Effector memory CD8-positive, alpha-beta T cell (primary cell): ENCODE measurements around the gene GTF2F2.
A peak's percentile ranks its signal among the peaks of the same experiment; 100 is the strongest.

Source experiments
- ATAC-seq: fragments of 150-1000 bp; cut with Tn5 transposase; replicated peaks from 2 replicates; pipeline ENCODE4 v1.10.0; 2021; ENCODE audit warnings: mild to moderate bottlenecking, moderate library complexity
- DNase-seq, 3 experiments: peaks; one replicate each; pipeline ENCODE4 v3.0.0; 2021
- H3K27ac Mint-ChIP-seq, 2 donors: one replicate each; pipeline ENCODE4 v1.8.0; 2022; ENCODE audit warnings: mild to moderate bottlenecking in 2 of 2, mixed read lengths in 2 of 2, moderate library complexity in 2 of 2
- H3K27me3 Mint-ChIP-seq, 2 donors: one replicate each; pipeline ENCODE4 v1.8.0; 2022; ENCODE audit warnings: mixed read lengths in 2 of 2
- H3K36me3 Mint-ChIP-seq: one replicate; pipeline ENCODE4 v1.8.0; 2022; ENCODE audit warnings: mild to moderate bottlenecking, moderate library complexity, mixed read lengths; ENCODE audit not compliant: insufficient read depth
- H3K4me1 Mint-ChIP-seq, 2 donors: one replicate each; pipeline ENCODE4 v1.8.0; 2022; ENCODE audit warnings: low read depth in 2 of 2, mixed read lengths in 2 of 2
- H3K4me3 Mint-ChIP-seq, 2 donors: one replicate each; pipeline ENCODE4 v1.8.0; 2022; ENCODE audit warnings: mild to moderate bottlenecking in 2 of 2, mixed read lengths in 2 of 2, moderate library complexity in 2 of 2
- H3K9me3 Mint-ChIP-seq, 2 donors: one replicate each; pipeline ENCODE4 v1.8.0; 2022; ENCODE audit warnings: mixed read lengths in 2 of 2

The GTF2F2 gene

GRCh38 chr13:45328661-45329111, 208.4 kb downstream of the GTF2F2 start:
- peaks cover 28 to 29% of the 10 kb centered on the region in 2 donors for H3K4me1 Mint-ChIP-seq
- DNase-seq (no peak), ATAC-seq (no peak)
- H3K36me3 Mint-ChIP-seq, result peaks cover 12% of the 10 kb centered on the region
- no peaks in the 10 kb centered on the region for H3K27me3 Mint-ChIP-seq
- H3K27ac Mint-ChIP-seq, result peak overlapping the region; percentile 70 to 71
- no peaks in the 10 kb centered on the region for H3K9me3 Mint-ChIP-seq
- peak overlapping the region in 1 of 2 donors; percentile 44 for H3K4me3 Mint-ChIP-seq

- Mint-ChIP-seq H3K27me3 (no peaks in the 10 kb centered on the region), H3K4me1 (peaks cover 50 to 52% of the 10 kb centered on the region in 2 donors), H3K36me3 (peaks cover 30% of the 10 kb centered on the region), H3K9me3 (no peaks in the 10 kb centered on the region), H3K27ac (peak overlapping the region in 1 of 2 donors; percentile 69), H3K4me3 (peak overlapping the region in 1 of 2 donors; percentile 7)
- no peak for ATAC-seq
- DNase-seq, result no peak
These were observed 210.9 kb downstream of the GTF2F2 start for GRCh38 chr13:45331123-45331619.

- DNase-seq (no peak), ATAC-seq (no peak)
- H3K27me3 Mint-ChIP-seq, result no peaks in the 10 kb centered on the region
- peak overlapping the region in 1 of 2 donors; percentile 69 for H3K27ac Mint-ChIP-seq
- H3K9me3 Mint-ChIP-seq, result no peaks in the 10 kb centered on the region
- no peak overlapping the region for H3K4me3 Mint-ChIP-seq
- peaks cover 55 to 57% of the 10 kb centered on the region in 2 donors for H3K4me1 Mint-ChIP-seq
- H3K36me3 Mint-ChIP-seq, result peaks cover 35% of the 10 kb centered on the region
These were observed 211.4 kb downstream of the GTF2F2 start for GRCh38 chr13:45331692-45332035.

DNA sequence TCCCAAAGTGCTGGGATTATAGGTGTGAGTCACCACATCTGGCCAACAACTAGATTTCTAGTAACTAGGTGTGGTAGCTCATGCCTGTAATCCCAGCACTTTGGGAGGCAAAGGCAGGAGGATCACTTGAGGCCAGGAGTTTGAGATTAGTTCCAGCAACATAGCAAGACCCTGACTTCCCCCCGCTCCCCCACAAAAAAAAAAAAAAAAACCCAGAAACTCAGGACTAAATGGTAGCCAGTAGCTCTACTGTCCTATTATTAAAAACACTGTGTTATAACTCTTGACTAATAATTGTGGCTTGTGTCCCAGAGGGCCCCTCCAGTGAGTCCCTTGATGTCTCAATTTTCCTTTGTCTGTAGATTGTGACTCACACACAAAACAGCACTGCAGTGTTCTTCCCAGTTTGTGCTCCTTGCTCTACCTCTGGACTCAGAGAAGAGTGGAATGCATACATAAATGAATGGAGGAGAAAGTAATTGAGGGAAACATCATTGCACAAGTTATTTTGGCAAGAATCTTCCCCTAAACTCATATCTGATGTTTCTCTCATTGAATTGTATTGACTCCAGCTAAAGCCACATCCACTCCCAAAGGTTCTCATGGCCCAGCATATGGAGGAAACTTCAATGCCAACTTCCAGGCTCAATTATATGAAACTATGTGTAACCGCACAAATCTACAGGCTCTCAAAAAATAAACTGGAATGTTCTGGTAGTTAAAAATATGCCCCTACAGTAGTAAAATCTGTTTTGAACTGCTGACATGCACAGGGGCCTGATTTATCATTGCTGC, 211.9 kb downstream of the GTF2F2 start:
- Mint-ChIP-seq H3K27ac (peak overlapping the region; percentile 55 to 69), H3K4me3 (no peak overlapping the region)
- no peak for DNase-seq

GRCh38 chr13:45332831-45333219, 212.5 kb downstream of the GTF2F2 start:
- no peak overlapping the region for H3K4me3 Mint-ChIP-seq
- no peaks in the 10 kb centered on the region for H3K9me3 Mint-ChIP-seq
- peak overlapping the region; percentile 55 to 77 for H3K27ac Mint-ChIP-seq
- H3K4me1 Mint-ChIP-seq, result peaks cover 56 to 57% of the 10 kb centered on the region in 2 donors
- H3K27me3 Mint-ChIP-seq, result no peaks in the 10 kb centered on the region
- peaks cover 47% of the 10 kb centered on the region for H3K36me3 Mint-ChIP-seq
- DNase-seq, result no peak
- ATAC-seq, result no peak

More for the DNA sequence above, 211.9 kb downstream of the GTF2F2 start:
- Mint-ChIP-seq H3K27me3 (no peaks in the 10 kb centered on the region), H3K9me3 (no peaks in the 10 kb centered on the region), H3K36me3 (peaks cover 41% of the 10 kb centered on the region), H3K4me1 (peaks cover 57 to 58% of the 10 kb centered on the region in 2 donors)
- no peak for ATAC-seq

DNA sequence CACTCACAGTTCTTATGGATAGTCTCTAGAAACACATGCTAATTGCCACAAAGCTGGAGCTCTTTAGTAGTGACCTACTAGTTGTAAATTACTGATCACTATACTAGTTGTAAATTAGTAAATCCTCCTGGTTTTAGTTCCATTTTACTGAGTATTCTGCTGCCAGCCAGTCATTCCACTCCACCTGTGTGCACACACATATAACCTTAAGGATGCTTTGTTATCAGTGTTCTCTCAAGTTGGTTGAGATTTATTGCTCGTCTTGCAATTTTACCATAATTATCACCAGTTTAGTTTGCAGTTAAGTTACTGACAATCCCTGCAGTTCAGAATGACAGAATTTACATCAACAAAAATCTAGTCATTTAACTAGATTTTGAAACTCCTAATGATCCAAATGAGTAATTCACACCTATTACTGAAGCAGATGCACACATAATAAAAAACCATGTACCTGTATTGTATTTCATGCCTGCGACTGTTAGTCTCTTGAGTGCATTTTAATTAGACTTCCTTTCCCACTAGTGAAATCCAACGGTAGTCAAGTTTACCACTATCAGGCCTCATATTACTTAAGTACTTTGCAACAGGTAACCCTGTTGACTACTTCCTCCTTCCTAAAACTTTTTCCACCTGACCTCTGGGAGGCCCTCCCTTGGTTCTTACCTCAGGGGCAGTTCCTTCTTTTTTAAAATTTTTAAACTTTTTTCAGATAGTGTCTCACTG, 213.1 kb downstream of the GTF2F2 start:
- Mint-ChIP-seq H3K27ac (peak overlapping the region; percentile 3 to 77), H3K4me1 (peaks cover 57 to 60% of the 10 kb centered on the region in 2 donors), H3K4me3 (peak overlapping the region; percentile 35 to 62), H3K27me3 (no peaks in the 10 kb centered on the region), H3K9me3 (no peaks in the 10 kb centered on the region), H3K36me3 (peaks cover 48% of the 10 kb centered on the region)
- DNase-seq, result no peak
- ATAC-seq, result no peak
